Measurements from ENCODE around the gene FAAP20.

DNA sequence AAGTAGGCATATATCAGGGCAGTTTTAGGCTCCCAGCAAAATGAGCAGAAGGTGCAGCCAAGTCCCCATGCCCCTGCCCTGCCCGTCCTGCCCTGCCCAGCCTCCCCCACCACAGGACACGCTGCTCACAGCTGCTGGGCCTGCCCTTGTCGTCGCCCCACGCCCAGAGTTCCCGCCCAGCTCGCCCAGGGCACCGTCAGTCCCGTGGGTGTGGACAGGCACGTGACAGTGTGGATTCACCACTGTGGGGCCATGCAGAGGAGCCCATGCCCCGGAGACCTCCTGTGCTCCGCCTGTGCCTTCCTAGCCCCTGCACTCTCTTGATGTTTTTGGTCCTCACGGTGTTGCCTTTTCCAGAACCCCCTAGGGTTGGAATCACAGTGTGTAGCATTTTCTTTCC is 7.0 kb downstream of the FAAP20 start:
- TF ChIP-seq, protein P1, sequence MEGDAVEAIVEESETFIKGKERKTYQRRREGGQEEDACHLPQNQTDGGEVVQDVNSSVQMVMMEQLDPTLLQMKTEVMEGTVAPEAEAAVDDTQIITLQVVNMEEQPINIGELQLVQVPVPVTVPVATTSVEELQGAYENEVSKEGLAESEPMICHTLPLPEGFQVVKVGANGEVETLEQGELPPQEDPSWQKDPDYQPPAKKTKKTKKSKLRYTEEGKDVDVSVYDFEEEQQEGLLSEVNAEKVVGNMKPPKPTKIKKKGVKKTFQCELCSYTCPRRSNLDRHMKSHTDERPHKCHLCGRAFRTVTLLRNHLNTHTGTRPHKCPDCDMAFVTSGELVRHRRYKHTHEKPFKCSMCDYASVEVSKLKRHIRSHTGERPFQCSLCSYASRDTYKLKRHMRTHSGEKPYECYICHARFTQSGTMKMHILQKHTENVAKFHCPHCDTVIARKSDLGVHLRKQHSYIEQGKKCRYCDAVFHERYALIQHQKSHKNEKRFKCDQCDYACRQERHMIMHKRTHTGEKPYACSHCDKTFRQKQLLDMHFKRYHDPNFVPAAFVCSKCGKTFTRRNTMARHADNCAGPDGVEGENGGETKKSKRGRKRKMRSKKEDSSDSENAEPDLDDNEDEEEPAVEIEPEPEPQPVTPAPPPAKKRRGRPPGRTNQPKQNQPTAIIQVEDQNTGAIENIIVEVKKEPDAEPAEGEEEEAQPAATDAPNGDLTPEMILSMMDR (IDR thresholded peaks at IDR 0.05; ENCODE audit: poor library complexity): no peak
- no peak for TF ChIP-seq EZH2 (IDR thresholded peaks at IDR 0.05; ENCODE audit: borderline replicate concordance)
- TF ChIP-seq EZH2phosphoT487 (IDR thresholded peaks at IDR 0.05; ENCODE audit: low read depth, severe bottlenecking, unreplicated experiment): no peak

All from hepatocyte (in vitro differentiated cells).